HUES6 (cell line): ENCODE data around the gene COG4.
"Not testable (repeated sequence)": the region's sequence is repeated elsewhere in the genome, so short reads cannot be mapped to it uniquely, and the experiment has no call there.

Experiments used
- H3K27ac ChIP-seq: 2 replicates; pipeline ENCODE4 v1.7.0; 2013; ENCODE audit warnings: low read depth, mild to moderate bottlenecking, low read length, inconsistent platforms
- H3K27me3 ChIP-seq: 2 replicates; pipeline ENCODE4 v1.6.1; 2013; ENCODE audit warnings: low read length; ENCODE audit not compliant: control insufficient read depth, insufficient read depth
- H3K36me3 ChIP-seq: 2 replicates; pipeline ENCODE4 v1.6.1; 2013; ENCODE audit warnings: low read length; ENCODE audit not compliant: control insufficient read depth, insufficient read depth
- H3K4me1 ChIP-seq: 2 replicates; pipeline ENCODE4 v1.6.1; 2013; ENCODE audit warnings: low read length; ENCODE audit not compliant: control insufficient read depth, insufficient read depth
- H3K4me3 ChIP-seq: 2 replicates; pipeline ENCODE4 v1.5.1; 2013; ENCODE audit warnings: low read depth, low read length
- H3K9ac ChIP-seq: one replicate; pipeline ENCODE4 v1.6.1; 2013; ENCODE audit warnings: mild to moderate bottlenecking, low read length
- H3K9me3 ChIP-seq: 2 replicates; pipeline ENCODE4 v1.6.1; 2013; ENCODE audit warnings: low read depth, low read length; ENCODE audit not compliant: control insufficient read depth, insufficient read depth

COG4 gene

GRCh38 chr16:70527315-70527996, 4.1 kb upstream of the COG4 start:
- H3K4me1 ChIP-seq = peaks cover 12% of the 10 kb centered on the region
- H3K36me3 ChIP-seq = peaks cover 68% of the 10 kb centered on the region
- H3K9me3 ChIP-seq = no peaks in the 10 kb centered on the region
- H3K4me3 ChIP-seq = peak overlapping the region; percentile 87; the same call in 1 of the 2 replicates
- no peaks in the 10 kb centered on the region for H3K27me3 ChIP-seq
- H3K27ac ChIP-seq = no peak overlapping the region
- no peak overlapping the region for H3K9ac ChIP-seq

GRCh38 chr16:70526403-70526802, 3.0 kb upstream of the COG4 start:
- H3K9ac ChIP-seq = no peak overlapping the region
- H3K4me3 ChIP-seq = peak overlapping the region; percentile 87; the same call in 1 of the 2 replicates

GRCh38 chr16:70524399-70524825, 1.1 kb upstream of the COG4 start:
- Histone ChIP-seq H3K4me1 (peaks cover 12% of the 10 kb centered on the region), H3K9ac (peak overlapping the region; percentile 97), H3K27ac (peak overlapping the region; percentile 97), H3K36me3 (peaks cover 42% of the 10 kb centered on the region), H3K4me3 (peak overlapping the region; percentile 87)
- H3K27me3 ChIP-seq, H3K9me3 ChIP-seq: not testable (repeated sequence)

More at GRCh38 chr16:70526403-70526802, 3.0 kb upstream of the COG4 start:
- Histone ChIP-seq H3K27ac (no peak overlapping the region), H3K4me1 (peaks cover 12% of the 10 kb centered on the region), H3K36me3 (peaks cover 58% of the 10 kb centered on the region), H3K9me3 (no peaks in the 10 kb centered on the region), H3K27me3 (no peaks in the 10 kb centered on the region)

- H3K9me3 ChIP-seq = no peaks in the 10 kb centered on the region
- peak within 1 kb of the TSS; percentile 87 for H3K4me3 ChIP-seq
- H3K4me1 ChIP-seq = peaks cover 12% of the 10 kb centered on the region
- H3K27me3 ChIP-seq = no peaks in the 10 kb centered on the region
- peak within 1 kb of the TSS; percentile 97 for H3K27ac ChIP-seq
- H3K9ac ChIP-seq = peak within 1 kb of the TSS; percentile 97
- H3K36me3 ChIP-seq = peaks cover 37% of the 10 kb centered on the region
Observed at GRCh38 chr16:70523743-70524398, 517 bp upstream of the COG4 start, which contains the start of gene SF3B3. TSS of gene SF3B3 (plus strand) at chr16:70523816. CDS start at chr16:70526657, 2,841 bp downstream.

- no peaks in the 10 kb centered on the region for H3K9me3 ChIP-seq
- peak overlapping the region; percentile 97; the same call in 1 of the 2 replicates for H3K27ac ChIP-seq
- H3K27me3 ChIP-seq = no peaks in the 10 kb centered on the region
- peaks cover 28% of the 10 kb centered on the region for H3K36me3 ChIP-seq
- peak overlapping the region; percentile 87 for H3K4me3 ChIP-seq
- H3K9ac ChIP-seq = peak overlapping the region; percentile 97
- peaks cover 12% of the 10 kb centered on the region for H3K4me1 ChIP-seq
Observed at GRCh38 chr16:70522216-70523075, 908 bp downstream of the COG4 start.

GRCh38 chr16:70520612-70521297, 2.6 kb downstream of the COG4 start:
- Histone ChIP-seq H3K9me3 (no peaks in the 10 kb centered on the region), H3K27ac (no peak overlapping the region; the same call in 1 of the 2 replicates), H3K9ac (no peak overlapping the region), H3K36me3 (peaks cover 30% of the 10 kb centered on the region), H3K27me3 (no peaks in the 10 kb centered on the region), H3K4me1 (peaks cover 6% of the 10 kb centered on the region), H3K4me3 (no peak overlapping the region)

- Histone ChIP-seq H3K9me3 (no peaks in the 10 kb centered on the region), H3K4me1 (no peaks in the 10 kb centered on the region), H3K27ac (no peak overlapping the region), H3K4me3 (no peak overlapping the region), H3K36me3 (peaks cover 84% of the 10 kb centered on the region), H3K9ac (no peak overlapping the region), H3K27me3 (no peaks in the 10 kb centered on the region)
Observed at GRCh38 chr16:70512456-70512855, 10.9 kb downstream of the COG4 start.

- no peak overlapping the region for H3K4me3 ChIP-seq
- no peaks in the 10 kb centered on the region for H3K4me1 ChIP-seq
- H3K27ac ChIP-seq = no peak overlapping the region
- H3K36me3 ChIP-seq = peaks cover 82% of the 10 kb centered on the region
- H3K9me3 ChIP-seq = no peaks in the 10 kb centered on the region
- H3K9ac ChIP-seq = no peak overlapping the region
- H3K27me3 ChIP-seq = no peaks in the 10 kb centered on the region
Observed at GRCh38 chr16:70511833-70512232, 11.5 kb downstream of the COG4 start.

- peaks cover 73% of the 10 kb centered on the region for H3K36me3 ChIP-seq
Observed at GRCh38 chr16:70510216-70510615, 13.1 kb downstream of the COG4 start.

GRCh38 chr16:70508752-70509151, 14.6 kb downstream of the COG4 start:
- Histone ChIP-seq H3K9me3 (no peaks in the 10 kb centered on the region), H3K27me3 (no peaks in the 10 kb centered on the region), H3K4me1 (no peaks in the 10 kb centered on the region), H3K4me3 (no peak overlapping the region), H3K36me3 (peaks cover 66% of the 10 kb centered on the region), H3K9ac (no peak overlapping the region), H3K27ac (no peak overlapping the region)

More at GRCh38 chr16:70510216-70510615, 13.1 kb downstream of the COG4 start:
- no peak overlapping the region for H3K9ac ChIP-seq
- no peak overlapping the region for H3K27ac ChIP-seq
- H3K9me3 ChIP-seq = no peaks in the 10 kb centered on the region
- no peaks in the 10 kb centered on the region for H3K27me3 ChIP-seq
- no peaks in the 10 kb centered on the region for H3K4me1 ChIP-seq
- no peak overlapping the region for H3K4me3 ChIP-seq
